ENCODE results near the gene CHD9NB. TPM values are rescaled to one million over a fixed set of nuclear protein-coding genes. Genes with fewer than 3 reads are reported as not detected.
A peak's percentile ranks its signal among the peaks of the same experiment; 100 is the strongest.

The CHD9NB gene
- total and polyA plus RNA-seq, 9 of the 15 experiments (the other 6 are each of a cell fraction or from before 2014, with no cell fraction given), result 0.06 to 0.10 (median 0.07) TPM; not detected in 6

GRCh38 chr16:53098526-53099317 is 46.0 kb upstream of the CHD9NB start (continued):
- TF ChIP-seq BCOR (IDR thresholded peaks at IDR 0.05) (no peak), ATF3 (IDR thresholded peaks at IDR 0.05) (peak; percentile 52; the same call in 1 of the 2 replicates), ATF3 (CRISPR knock-in tag; conservative IDR thresholded peaks at IDR 0.05) (no peak), ZBTB7A (IDR thresholded peaks at IDR 0.05; ENCODE audit: borderline replicate concordance, control insufficient read depth, low read depth, low read length) (peak; percentile 85; the same call in 1 of the 2 replicates), UBTF (IDR thresholded peaks at IDR 0.05; ENCODE audit: borderline replicate concordance in 1 of 2, low read depth in 2 of 2, low read length in 2 of 2) (peak; percentile 71 to 78; a peak in 2 of 4 replicates), CBFA2T2 (conservative IDR thresholded peaks at IDR 0.05) (peak; percentile 18; the same call in 1 of the 2 replicates), SRSF7 (optimal IDR thresholded peaks at IDR 0.05; ENCODE audit: low read depth, low read length) (no peak), CTBP1 (IDR thresholded peaks at IDR 0.05; ENCODE audit: borderline replicate concordance) (no peak), HSF4 (CRISPR knock-in tag; IDR thresholded peaks at IDR 0.05; ENCODE audit: borderline replicate concordance) (0 out of 2 replicates have a peak, but pooled peaks have one; percentile 12), NEUROD1 (IDR thresholded peaks at IDR 0.05; ENCODE audit: borderline replicate concordance, low read depth, low read length, partially characterized antibody) (peak; percentile 19), ZNF311 (CRISPR knock-in tag; IDR thresholded peaks at IDR 0.05) (no peak), TEAD4 (IDR thresholded peaks at IDR 0.05; ENCODE audit: low read length) (peak; percentile 69; the same call in 1 of the 2 replicates), TEAD4 (CRISPR knock-in tag; IDR thresholded peaks at IDR 0.05; ENCODE audit: borderline replicate concordance) (no peak), MBD2 (IDR thresholded peaks at IDR 0.05; ENCODE audit: borderline replicate concordance, low read depth) (0 out of 2 replicates have a peak, but pooled peaks have one; percentile 19), YY1 (IDR thresholded peaks at IDR 0.05; ENCODE audit: borderline replicate concordance in 1 of 3, control insufficient read depth in 1 of 3, extremely low read depth in 1 of 3, insufficient read depth in 3 of 3, insufficient read length in 1 of 3, insufficient replicate concordance in 2 of 3, low read depth in 1 of 3, low read length in 2 of 3) (peak in 1 of 3 experiments; percentile 22), ETV5 (CRISPR knock-in tag; IDR thresholded peaks at IDR 0.05; ENCODE audit: low read depth) (0 out of 2 replicates have a peak, but pooled peaks have one; percentile 10), BRD9 (IDR thresholded peaks at IDR 0.05; ENCODE audit: low read depth, partially characterized antibody) (peak; percentile 25)

Data from K562 (cell line).